Hepatocyte (in vitro differentiated cells): ENCODE results near the gene RAP1GAP. TPM values are rescaled to one million over a fixed set of nuclear protein-coding genes. Genes with fewer than 3 reads are reported as not detected.

Source experiments
- DNase-seq: peaks from one replicate; pipeline ENCODE4 v3.0.0-alpha.2; 2016; ENCODE audit warnings: low spot score
- H2AFZ ChIP-seq: fragments of 200-600 bp; sonication (generic); 2 replicates; pipeline ENCODE4 v1.6.0; 2016; ENCODE audit warnings: antibody characterized with exemption, mild to moderate bottlenecking
- H3K27ac ChIP-seq: fragments of 200-600 bp; sonication (generic); 2 replicates; pipeline ENCODE4 v1.5.1; 2016; ENCODE audit warnings: mild to moderate bottlenecking
- H3K27me3 ChIP-seq: fragments of 200-600 bp; sonication (generic); 2 replicates; pipeline ENCODE4 v1.6.1; 2016
- H3K36me3 ChIP-seq: fragments of 200-600 bp; sonication (generic); replicated peaks from 2 replicates; pipeline ENCODE4 v1.5.1; 2016; ENCODE audit warnings: low read depth; ENCODE audit not compliant: insufficient read depth
- H3K4me1 ChIP-seq: fragments of 200-600 bp; sonication (generic); 2 replicates; pipeline ENCODE4 v1.5.1; 2016; ENCODE audit warnings: mild to moderate bottlenecking, moderate library complexity; ENCODE audit not compliant: insufficient read depth
- H3K4me2 ChIP-seq: fragments of 200-600 bp; sonication (generic); 2 replicates; pipeline ENCODE4 v1.6.0; 2016
- H3K4me3 ChIP-seq: fragments of 200-600 bp; sonication (generic); 2 replicates; pipeline ENCODE4 v1.5.1; 2016; ENCODE audit warnings: mild to moderate bottlenecking
- H3K79me2 ChIP-seq: fragments of 200-600 bp; sonication (generic); 2 replicates; pipeline ENCODE4 v1.6.0; 2017; ENCODE audit warnings: mild to moderate bottlenecking
- H3K9me2 ChIP-seq: fragments of 200-600 bp; sonication (generic); replicated peaks from 2 replicates; pipeline ENCODE4 v1.6.0; 2017; ENCODE audit warnings: mild to moderate bottlenecking; ENCODE audit not compliant: insufficient read depth
- H3K9me3 ChIP-seq: fragments of 200-600 bp; sonication (generic); 2 replicates; pipeline ENCODE4 v1.5.1; 2016; ENCODE audit warnings: low read depth, mild to moderate bottlenecking
- H4K20me1 ChIP-seq: fragments of 200-600 bp; sonication (generic); 2 replicates; pipeline ENCODE4 v1.6.0; 2016; ENCODE audit warnings: mild to moderate bottlenecking; ENCODE audit not compliant: insufficient read depth, poor library complexity, severe bottlenecking
- EZH2 ChIP-seq: fragments of 200-600 bp; sonication (generic); IDR thresholded peaks from 2 replicates; pipeline ENCODE4 v1.6.1; 2016; ENCODE audit warnings: antibody characterized with exemption, mild to moderate bottlenecking, borderline replicate concordance
- EZH2phosphoT487 ChIP-seq: fragments of 200-600 bp; sonication (generic); IDR thresholded peaks from one replicate; pipeline ENCODE4 v1.6.1; 2018; ENCODE audit warnings: antibody characterized with exemption, mild to moderate bottlenecking, low read depth, moderate library complexity; ENCODE audit not compliant: unreplicated experiment, severe bottlenecking
- WGBS: methylation state at CpG from one replicate; pipeline ENCODE4 v1.1.6; 2016; ENCODE audit warnings: low lambda C conversion rate; ENCODE audit errors: missing lambda C conversion rate; 5-methylcytosine and 5-hydroxymethylcytosine counted together
- polyA plus RNA-seq: library from polyadenylated mRNA; unstranded; fragments of >200 nt; fragmentation: Nextera tagmentation; extraction: Ambion mirVana; gene quantifications from 2 replicates; pipeline ENCODE4 v1.2.1, GENCODE V29; 2016
- total RNA-seq: library from RNA; depleted of rRNA; stranded (reverse); fragments of >200 nt; gene quantifications from 2 replicates; pipeline ENCODE4 v1.2.3, GENCODE V29; 2014
- TF ChIP-seq, protein P1 (sequence below): fragments of 200-600 bp; sonication (generic); IDR thresholded peaks from 2 replicates; pipeline ENCODE4 v1.5.1; 2016; ENCODE audit warnings: antibody characterized with exemption, mild to moderate bottlenecking; ENCODE audit not compliant: poor library complexity

The RAP1GAP gene
- total and polyA plus RNA-seq, 2 experiments from 2014 or later = 12.3 to 18.0 TPM

DNA sequence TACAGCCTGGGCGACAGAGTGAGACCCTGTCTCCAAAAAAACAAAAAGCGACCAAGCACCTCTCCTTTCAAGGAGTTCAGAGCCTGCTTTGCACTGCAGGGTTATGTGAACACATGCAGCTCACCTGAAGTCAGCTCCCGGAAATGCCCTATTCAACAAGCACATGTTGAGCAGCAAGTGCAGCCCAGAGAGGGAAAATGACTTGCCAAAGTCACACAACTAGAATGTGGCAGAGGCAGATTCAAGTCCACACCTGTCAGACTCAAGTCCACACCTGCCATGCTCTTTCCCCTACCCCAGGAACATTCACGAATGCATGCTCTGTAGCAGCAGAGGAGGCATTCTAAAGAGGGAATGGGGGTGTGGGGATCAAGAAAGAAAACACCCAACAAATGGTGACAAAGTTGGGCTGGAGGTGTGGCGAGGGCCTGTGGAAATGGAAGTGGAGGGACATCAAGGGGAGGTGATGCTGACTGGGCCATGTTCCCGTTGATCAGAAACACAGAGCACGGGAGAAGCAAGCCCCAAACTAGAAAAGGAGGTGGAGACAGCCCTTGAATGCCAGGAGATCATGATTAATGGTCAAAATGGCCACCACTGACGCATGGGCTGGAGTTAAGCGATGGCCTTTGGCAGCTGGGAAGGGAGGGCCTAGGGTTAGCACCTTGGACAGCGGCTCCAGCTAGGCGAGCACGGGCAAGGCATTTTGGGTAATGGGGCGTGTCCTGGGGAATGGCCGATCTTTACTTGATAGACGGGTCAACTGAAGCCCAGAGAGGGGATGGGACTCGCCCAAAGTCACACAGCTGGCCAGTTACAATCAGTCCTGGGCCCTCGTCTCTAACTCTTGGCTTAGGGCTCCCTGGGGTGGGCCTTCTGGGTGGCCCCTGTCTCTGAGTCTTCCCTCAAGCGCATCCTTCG is 21.5 kb downstream of the RAP1GAP start:
- Histone ChIP-seq H3K4me2 (no peak overlapping the region), H3K27ac (no peak overlapping the region), H2AFZ (no peak overlapping the region), H3K79me2 (no peaks in the 10 kb centered on the region), H3K4me3 (no peak overlapping the region), H3K9me3 (no peaks in the 10 kb centered on the region), H3K36me3 (no peaks in the 10 kb centered on the region), H3K27me3 (no peaks in the 10 kb centered on the region), H3K4me1 (peaks cover 11% of the 10 kb centered on the region), H4K20me1 (no peaks in the 10 kb centered on the region), H3K9me2 (no peaks in the 10 kb centered on the region)
- DNase-seq = peak; percentile 80
- 44% methylated on average over 18 of the region's 19 CpGs for WGBS
- TF ChIP-seq, protein P1, sequence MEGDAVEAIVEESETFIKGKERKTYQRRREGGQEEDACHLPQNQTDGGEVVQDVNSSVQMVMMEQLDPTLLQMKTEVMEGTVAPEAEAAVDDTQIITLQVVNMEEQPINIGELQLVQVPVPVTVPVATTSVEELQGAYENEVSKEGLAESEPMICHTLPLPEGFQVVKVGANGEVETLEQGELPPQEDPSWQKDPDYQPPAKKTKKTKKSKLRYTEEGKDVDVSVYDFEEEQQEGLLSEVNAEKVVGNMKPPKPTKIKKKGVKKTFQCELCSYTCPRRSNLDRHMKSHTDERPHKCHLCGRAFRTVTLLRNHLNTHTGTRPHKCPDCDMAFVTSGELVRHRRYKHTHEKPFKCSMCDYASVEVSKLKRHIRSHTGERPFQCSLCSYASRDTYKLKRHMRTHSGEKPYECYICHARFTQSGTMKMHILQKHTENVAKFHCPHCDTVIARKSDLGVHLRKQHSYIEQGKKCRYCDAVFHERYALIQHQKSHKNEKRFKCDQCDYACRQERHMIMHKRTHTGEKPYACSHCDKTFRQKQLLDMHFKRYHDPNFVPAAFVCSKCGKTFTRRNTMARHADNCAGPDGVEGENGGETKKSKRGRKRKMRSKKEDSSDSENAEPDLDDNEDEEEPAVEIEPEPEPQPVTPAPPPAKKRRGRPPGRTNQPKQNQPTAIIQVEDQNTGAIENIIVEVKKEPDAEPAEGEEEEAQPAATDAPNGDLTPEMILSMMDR = no peak
- TF ChIP-seq EZH2 (no peak), EZH2phosphoT487 (no peak)

DNA sequence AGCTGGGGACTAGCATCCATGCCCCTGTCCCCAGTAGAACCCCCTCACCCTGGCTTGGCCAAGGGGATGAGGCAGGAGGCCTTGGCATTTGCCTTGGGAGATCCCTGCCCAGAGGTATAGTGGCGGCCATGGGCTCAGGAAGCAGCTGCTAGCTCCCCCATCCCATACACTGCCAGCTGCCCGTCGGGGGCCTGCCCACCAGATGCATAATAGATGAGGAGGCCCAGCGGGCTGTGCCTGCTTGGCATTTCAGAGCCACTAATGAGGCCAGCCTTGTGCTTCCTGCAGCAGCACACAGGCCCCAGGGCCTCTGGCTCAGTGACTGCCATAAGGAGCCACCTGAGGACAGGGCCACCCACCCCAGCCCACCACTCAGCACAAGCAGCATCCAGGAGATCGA is 23.6 kb downstream of the RAP1GAP start:
- Histone ChIP-seq H2AFZ (no peak overlapping the region), H3K79me2 (no peaks in the 10 kb centered on the region), H3K4me1 (no peaks in the 10 kb centered on the region), H4K20me1 (no peaks in the 10 kb centered on the region), H3K27me3 (no peaks in the 10 kb centered on the region), H3K4me2 (no peak overlapping the region), H3K9me2 (no peaks in the 10 kb centered on the region), H3K36me3 (no peaks in the 10 kb centered on the region), H3K9me3 (no peaks in the 10 kb centered on the region), H3K27ac (no peak overlapping the region), H3K4me3 (no peak overlapping the region)
- no peak for DNase-seq
- TF ChIP-seq EZH2 (no peak), EZH2phosphoT487 (no peak)
- TF ChIP-seq, protein P1 = no peak
- WGBS = 95% methylated on average over 5 of the region's 5 CpGs

GRCh38 chr1:21644906-21645305 is 24.3 kb downstream of the RAP1GAP start:
- WGBS = 84% methylated on average over 5 of the region's 5 CpGs
- H3K9me2 ChIP-seq = no peaks in the 10 kb centered on the region
- H3K4me1 ChIP-seq = no peaks in the 10 kb centered on the region
- H2AFZ ChIP-seq = no peak overlapping the region
- DNase-seq = no peak
- no peaks in the 10 kb centered on the region for H3K36me3 ChIP-seq
- H3K79me2 ChIP-seq = no peaks in the 10 kb centered on the region
- H3K9me3 ChIP-seq = no peaks in the 10 kb centered on the region
- H3K27ac ChIP-seq = no peak overlapping the region
- TF ChIP-seq EZH2 (no peak), EZH2phosphoT487 (no peak)
- TF ChIP-seq, protein P1 = no peak
- no peaks in the 10 kb centered on the region for H3K27me3 ChIP-seq
- H3K4me2 ChIP-seq = no peak overlapping the region
- no peak overlapping the region for H3K4me3 ChIP-seq
- H4K20me1 ChIP-seq = no peaks in the 10 kb centered on the region
